Measurements from ENCODE around the gene SLC25A48. TPM values are rescaled to one million over a fixed set of nuclear protein-coding genes. Genes with fewer than 3 reads are reported as not detected.

SLC25A48 gene
- total and polyA plus RNA-seq, 9 donors, result 1.4 TPM; not detected in 8

GRCh38 chr5:135895474-135896006 lies 61.1 kb downstream of the SLC25A48 start, which contains the start of gene IL9:
IL9 (minus strand) TSS chr5:135895841; CDS start chr5:135895816, 25 bp downstream.
- Histone ChIP-seq H3K9me3 (no peaks in the 10 kb centered on the region), H3K27me3 (no peaks in the 10 kb centered on the region), H3K36me3 (no peaks in the 10 kb centered on the region), H3K27ac (no peak within 1 kb of the TSS), H3K4me3 (no peak within 1 kb of the TSS), H3K4me1 (ENCODE audit: insufficient read depth) (peaks cover 12% of the 10 kb centered on the region)
- WGBS, 3 donors, result 60 to 67% (median 63%) methylated on average over 7 of the region's 7 CpGs
- no peak for DNase-seq
- no peak for TF ChIP-seq CTCF (IDR thresholded peaks at IDR 0.05)
- no peak for TF ChIP-seq EP300 (IDR thresholded peaks at IDR 0.05)
- TF ChIP-seq POLR2A (IDR thresholded peaks at IDR 0.05), result no peak
- intact Hi-C loops (cut with DNase I), result no loop called here

- no peak overlapping the region for H3K27ac ChIP-seq
- no peak overlapping the region for H3K4me3 ChIP-seq
- intact Hi-C loops (cut with DNase I), result no loop called here
- H3K9me3 ChIP-seq, result no peaks in the 10 kb centered on the region
- WGBS, 3 donors, result 77 to 85% (median 79%) methylated on average over 6 of the region's 6 CpGs
- TF ChIP-seq CTCF (IDR thresholded peaks at IDR 0.05) (no peak), EP300 (IDR thresholded peaks at IDR 0.05) (no peak), POLR2A (IDR thresholded peaks at IDR 0.05) (no peak)
- DNase-seq, result no peak
- H3K36me3 ChIP-seq, result no peaks in the 10 kb centered on the region
- H3K27me3 ChIP-seq, result no peaks in the 10 kb centered on the region
- H3K4me1 ChIP-seq (ENCODE audit: insufficient read depth), result no peaks in the 10 kb centered on the region
Measured at GRCh38 chr5:135898651-135899050, 64.2 kb downstream of the SLC25A48 start.

- no peaks in the 10 kb centered on the region for H3K27me3 ChIP-seq
- H3K27ac ChIP-seq, result no peak overlapping the region
- DNase-seq, result no peak
- no peak overlapping the region for H3K4me3 ChIP-seq
- no peaks in the 10 kb centered on the region for H3K9me3 ChIP-seq
- intact Hi-C loops (cut with DNase I), result no loop called here
- WGBS, 3 donors, result 70 to 79% (median 73%) methylated on average over 3 of the region's 3 CpGs
- H3K36me3 ChIP-seq, result no peaks in the 10 kb centered on the region
- no peak for TF ChIP-seq POLR2A (IDR thresholded peaks at IDR 0.05)
- no peak for TF ChIP-seq CTCF (IDR thresholded peaks at IDR 0.05)
- TF ChIP-seq EP300 (IDR thresholded peaks at IDR 0.05), result no peak
- no peaks in the 10 kb centered on the region for H3K4me1 ChIP-seq (ENCODE audit: insufficient read depth)
Measured at GRCh38 chr5:135900276-135900675, 65.8 kb downstream of the SLC25A48 start.

GRCh38 chr5:135901633-135902032 lies 67.2 kb downstream of the SLC25A48 start:
- no peak for TF ChIP-seq POLR2A (IDR thresholded peaks at IDR 0.05)
- TF ChIP-seq EP300 (IDR thresholded peaks at IDR 0.05), result no peak
- no peak for TF ChIP-seq CTCF (IDR thresholded peaks at IDR 0.05)
- H3K36me3 ChIP-seq, result no peaks in the 10 kb centered on the region
- no peaks in the 10 kb centered on the region for H3K4me1 ChIP-seq (ENCODE audit: insufficient read depth)
- H3K27ac ChIP-seq, result no peak overlapping the region
- DNase-seq, result no peak
- whole genome bisulfite sequencing, 3 donors, result 39 to 54% (median 50%) methylated on average over 3 of the region's 3 CpGs
- H3K27me3 ChIP-seq, result no peaks in the 10 kb centered on the region
- H3K9me3 ChIP-seq, result no peaks in the 10 kb centered on the region
- intact Hi-C loops (cut with DNase I), result no loop called here
- H3K4me3 ChIP-seq, result no peak overlapping the region

Measured in ovary (tissue), 9 donors.